GM19035 (cell line): ENCODE results near the gene CAMK1D.
"Not testable (repeated sequence)": the region's sequence is repeated elsewhere in the genome, so short reads cannot be mapped to it uniquely, and the experiment has no call there.

Experiments used
- ATAC-seq: cut with Tn5 transposase; IDR thresholded peaks from one replicate; pipeline ENCODE4 v1.9.1; 2021; ENCODE audit not compliant: unreplicated experiment

The CAMK1D gene

GRCh38 chr10:12348870-12349628 lies at the start of gene CAMK1D:
CAMK1D (plus strand) TSS chr10:12349547.
- peak; percentile 46 for ATAC-seq

- not testable (repeated sequence) for ATAC-seq
Observed at GRCh38 chr10:12301036-12301435, 48.3 kb upstream of the CAMK1D start.

DNA sequence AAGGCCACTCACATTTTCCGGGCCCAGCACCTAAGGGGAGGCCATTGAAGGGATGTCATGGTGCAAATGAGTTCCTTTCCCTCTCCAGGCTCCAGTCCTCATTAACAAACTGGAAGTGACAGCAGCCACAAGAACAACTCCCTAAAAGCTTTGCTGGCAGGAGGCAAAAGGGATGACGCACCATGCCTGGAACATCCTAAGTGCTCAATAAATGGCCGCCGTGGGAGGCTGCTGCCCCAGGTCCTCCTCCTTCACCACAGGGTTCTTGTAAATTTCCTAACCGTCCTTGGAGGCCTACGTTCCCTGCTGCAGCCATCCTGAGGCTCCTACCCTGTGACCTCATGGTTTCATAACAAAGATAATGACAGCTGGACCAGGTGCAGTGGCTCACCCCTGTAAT lies 41.3 kb upstream of the CAMK1D start:
- ATAC-seq, result no peak

DNA sequence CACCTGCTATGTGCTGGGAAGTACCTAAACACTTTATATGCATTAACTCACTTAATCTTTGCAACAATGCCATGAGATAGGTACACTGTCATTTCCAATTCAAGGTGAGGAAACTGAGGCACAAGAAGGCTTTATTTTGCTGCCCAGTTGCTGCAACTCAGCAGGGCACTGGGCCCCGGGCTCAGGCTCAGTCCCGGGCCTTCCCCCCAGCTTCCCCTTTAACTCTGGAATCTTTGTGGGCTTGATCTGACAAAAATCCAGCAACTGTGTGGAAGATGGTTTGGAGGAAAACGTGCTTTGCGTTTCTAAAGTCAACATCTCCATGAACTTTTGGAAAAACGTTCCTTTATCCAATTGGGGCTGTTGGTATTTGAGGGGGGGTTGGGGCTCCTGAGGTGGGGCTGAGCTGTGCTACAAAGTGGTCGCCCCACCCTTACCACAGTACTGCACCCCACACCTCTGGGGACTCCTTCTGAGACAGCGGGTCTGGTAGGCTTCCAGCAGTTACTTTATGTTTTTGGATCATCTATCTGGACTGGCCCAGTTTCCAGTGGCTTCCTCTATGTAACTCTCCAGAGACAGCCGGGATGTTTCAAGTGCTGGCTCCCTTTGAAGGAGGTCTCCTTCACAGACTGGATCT lies 40.5 kb upstream of the CAMK1D start:
- no peak for ATAC-seq

DNA sequence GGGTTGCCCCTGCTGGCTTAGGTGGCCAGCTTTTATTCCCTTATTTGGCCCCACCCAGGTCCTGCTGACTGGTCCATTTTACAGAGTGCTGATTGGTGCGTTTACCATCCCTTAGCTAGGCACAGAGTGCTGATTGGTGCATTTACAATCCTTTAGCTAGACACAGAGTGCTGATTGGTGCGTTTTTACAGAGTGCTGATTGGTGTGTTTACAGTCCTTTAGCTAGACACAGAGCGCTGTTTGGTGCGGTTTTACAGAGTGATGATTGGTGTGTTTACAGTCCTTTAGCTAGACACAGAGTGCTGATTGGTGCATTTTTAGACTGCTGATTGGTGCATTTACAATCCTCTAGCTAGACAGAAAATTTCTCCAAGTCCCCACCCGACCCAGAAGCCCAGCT lies 39.6 kb upstream of the CAMK1D start:
- ATAC-seq, result not testable (repeated sequence)

GRCh38 chr10:12314836-12315235 lies 34.5 kb upstream of the CAMK1D start:
- ATAC-seq, result no peak

GRCh38 chr10:12319076-12319475 lies 30.3 kb upstream of the CAMK1D start:
- ATAC-seq, result no peak

GRCh38 chr10:12320892-12321291 lies 28.5 kb upstream of the CAMK1D start:
- ATAC-seq, result no peak

DNA sequence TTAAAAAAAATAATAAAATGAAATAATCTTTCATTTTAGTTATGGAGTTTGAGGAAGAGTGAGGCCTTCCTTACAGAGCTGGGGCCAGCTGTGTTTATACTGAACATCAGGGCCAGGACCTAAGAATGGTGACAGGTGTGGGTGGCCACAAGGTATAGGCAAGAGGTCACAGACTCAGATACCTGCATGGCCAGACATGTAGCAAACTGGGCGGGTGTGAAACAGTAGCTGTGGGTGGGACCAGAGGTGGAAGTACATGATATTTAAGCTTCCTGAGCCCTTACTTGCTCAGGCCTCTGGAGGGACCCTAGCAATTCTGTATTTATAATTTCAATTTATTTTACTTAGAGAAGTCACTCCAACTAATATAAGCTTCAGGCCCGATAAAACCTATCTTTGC lies 27.7 kb upstream of the CAMK1D start:
- ATAC-seq, result no peak

- no peak for ATAC-seq
Observed at GRCh38 chr10:12322583-12323131, 26.7 kb upstream of the CAMK1D start.

DNA sequence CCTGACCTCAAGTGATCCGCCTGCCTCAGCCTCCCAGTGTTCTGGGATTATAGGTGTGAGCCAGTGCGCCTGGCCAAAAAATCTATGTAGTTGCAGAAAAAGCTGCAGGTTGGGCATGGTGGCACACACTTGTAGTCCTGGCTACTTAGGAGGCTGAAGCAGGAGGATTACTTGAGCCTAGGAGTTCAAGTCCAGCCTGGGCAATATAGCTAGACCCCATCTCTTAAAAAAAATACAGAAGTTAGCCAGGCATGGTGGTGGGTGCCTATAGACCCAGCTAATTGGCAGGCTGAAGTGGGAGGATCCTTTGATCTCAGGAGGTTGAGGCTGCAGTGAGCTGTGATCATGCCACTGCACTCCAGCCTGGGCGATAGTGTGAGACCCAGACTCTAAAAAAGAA lies 24.8 kb upstream of the CAMK1D start:
- ATAC-seq, result no peak

DNA sequence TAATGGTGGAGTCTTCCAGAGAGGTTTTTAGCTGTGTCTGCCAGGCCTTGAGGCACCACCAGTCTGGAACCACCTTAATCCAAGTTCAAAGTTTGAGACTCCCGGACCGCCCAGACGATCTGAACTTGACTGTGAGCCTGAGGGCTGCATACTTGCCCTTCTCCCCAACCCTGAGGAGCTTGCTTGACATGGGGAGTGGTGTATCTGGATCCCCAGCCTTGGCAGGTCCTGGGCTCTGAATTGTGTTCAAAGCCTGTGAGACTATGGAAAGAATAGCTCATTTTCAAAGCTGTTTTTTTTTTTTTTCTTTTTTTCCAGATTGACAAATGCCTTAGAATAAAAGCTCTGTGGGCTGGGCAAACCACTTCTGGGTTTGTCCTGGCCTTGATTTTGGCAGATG lies 22.3 kb upstream of the CAMK1D start:
- ATAC-seq, result no peak

DNA sequence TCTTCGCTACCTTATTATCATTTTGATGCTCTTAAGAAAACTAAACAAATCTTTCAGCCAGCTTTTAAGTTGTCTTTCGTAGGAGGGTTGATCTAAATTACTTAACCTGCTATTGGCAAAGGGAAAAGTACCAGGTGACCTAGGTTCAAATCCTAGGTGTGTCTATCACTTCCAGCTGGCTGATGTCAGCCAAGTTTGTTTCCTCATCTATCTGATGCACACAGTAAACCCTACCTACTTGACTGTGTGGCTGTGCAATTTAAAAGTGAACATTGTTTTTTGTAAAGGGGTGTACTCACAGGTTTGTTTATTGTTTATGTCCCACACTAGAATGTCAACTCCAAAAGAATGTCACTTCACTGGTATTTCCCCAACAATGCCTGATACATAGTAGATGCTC lies 21.9 kb upstream of the CAMK1D start:
- no peak for ATAC-seq

- not testable (repeated sequence) for ATAC-seq
Observed at GRCh38 chr10:12328312-12328711, 21.0 kb upstream of the CAMK1D start.

DNA sequence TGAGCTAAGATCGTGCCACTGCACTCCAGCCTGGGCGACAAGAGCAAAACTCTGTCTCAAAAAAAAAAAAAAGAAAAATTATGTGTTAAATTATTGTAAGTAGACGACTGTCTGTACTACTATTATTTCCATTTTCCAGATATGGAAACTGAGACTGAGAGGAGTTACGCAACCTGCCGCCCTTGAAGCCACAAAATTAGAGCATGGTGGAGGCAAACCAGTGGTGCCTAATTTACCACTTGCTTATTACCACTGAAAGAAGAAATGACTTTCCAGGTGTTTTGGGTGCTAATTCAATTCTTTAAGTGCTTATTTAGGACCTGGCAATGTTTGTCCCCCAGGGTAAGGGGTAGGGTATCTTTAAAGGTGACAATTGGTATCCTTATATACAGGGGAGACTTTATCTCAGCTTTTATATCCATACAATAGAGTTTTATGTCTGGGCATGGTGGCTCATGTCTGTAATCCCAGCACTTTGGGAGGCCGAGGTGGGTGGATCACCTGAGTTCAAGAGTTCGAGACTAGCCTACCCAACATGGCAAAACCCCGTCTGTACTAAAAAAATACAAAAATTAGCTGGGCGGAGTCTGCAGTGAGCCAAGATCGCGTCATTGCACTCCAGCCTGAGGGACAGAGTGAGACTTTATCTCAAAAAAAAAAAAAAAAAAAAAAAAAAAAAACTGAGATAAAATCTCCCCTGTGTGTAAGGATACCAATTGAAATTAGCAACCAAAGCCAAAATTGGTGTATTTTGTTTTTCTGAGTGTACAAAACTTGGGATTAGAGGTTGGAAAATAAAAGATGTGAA lies 16.6 kb upstream of the CAMK1D start:
- ATAC-seq, result no peak

DNA sequence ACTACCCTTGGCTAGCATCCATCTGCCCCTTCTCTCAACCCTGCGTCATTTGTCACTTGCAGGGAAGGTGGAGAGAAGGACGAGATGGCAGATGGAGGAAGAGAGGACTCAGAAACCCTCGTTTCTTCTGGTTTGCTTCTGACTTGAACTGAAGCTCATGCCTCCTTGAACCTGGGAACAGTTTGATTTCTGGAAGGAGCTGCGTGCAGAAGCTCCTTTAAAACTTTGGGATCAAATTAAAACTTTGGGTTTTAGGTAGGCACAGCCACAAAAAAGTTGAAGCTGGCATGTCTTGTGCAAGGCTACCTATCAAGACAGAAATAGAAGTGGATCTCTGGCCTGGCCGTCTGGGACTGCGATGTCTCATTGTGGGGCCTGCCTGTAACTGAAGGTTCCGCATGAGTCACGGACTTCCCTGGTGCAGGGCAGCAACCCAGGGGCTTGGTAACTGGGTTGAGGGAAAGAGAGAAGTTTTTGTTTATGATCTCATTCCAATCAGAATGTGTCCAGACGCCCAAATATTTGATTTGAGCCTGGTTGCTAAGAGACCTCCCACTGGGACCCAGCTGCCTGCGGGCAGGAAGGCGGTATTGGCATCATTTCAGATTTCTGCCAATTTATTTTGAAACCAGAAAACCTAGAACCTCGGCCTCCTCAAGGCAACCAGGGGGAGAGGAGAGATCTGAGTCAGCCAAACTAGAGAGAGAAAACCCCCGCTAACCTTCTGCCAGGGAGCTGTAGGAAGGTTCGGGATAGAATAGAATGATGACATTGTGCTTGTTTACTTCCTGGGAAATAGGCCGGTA lies 15.8 kb upstream of the CAMK1D start:
- peak; percentile 76 for ATAC-seq

DNA sequence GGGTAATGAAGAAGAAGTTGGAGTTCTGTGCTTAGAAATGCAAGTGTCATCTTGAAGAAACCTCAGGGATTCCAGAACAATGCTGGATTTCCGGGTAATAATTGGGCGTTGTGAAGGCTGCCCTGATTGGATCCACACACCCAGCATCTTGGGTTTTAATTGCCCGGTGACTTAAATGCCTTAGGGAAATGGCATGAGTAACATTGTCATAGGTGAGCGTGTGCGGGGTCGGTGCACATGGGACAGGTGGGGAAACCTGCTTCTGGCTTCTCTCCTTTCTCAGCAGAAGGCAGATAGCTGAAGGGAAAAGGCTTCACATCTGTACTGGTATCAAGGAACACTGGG lies 15.2 kb upstream of the CAMK1D start:
- no peak for ATAC-seq

- not testable (repeated sequence) for ATAC-seq
Observed at GRCh38 chr10:12335169-12335568, 14.2 kb upstream of the CAMK1D start.

- no peak for ATAC-seq
Observed at GRCh38 chr10:12337453-12338372, 11.6 kb upstream of the CAMK1D start.

DNA sequence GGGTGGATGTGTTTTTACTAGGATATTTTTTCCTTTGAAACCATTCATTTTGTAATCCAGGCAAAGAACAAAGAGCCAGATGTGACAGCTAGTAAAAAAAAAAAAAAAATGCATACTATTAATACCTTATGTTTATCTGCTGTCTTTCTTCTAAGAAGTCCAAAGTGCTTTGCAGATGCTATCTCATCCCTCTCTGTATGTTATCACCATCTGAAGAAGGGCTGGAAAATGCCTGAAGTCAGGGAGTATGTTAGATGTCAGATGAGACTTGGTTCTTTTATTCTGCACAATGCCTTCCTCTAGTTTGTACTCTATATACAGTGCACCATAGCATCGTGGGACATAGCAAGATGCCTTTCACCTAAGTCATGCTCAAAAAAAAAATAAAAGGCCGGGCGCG lies 10.4 kb upstream of the CAMK1D start:
- no peak for ATAC-seq
